DND-41 (cell line): ENCODE data around the gene CCN2.
"Not testable (repeated sequence)": the region's sequence is repeated elsewhere in the genome, so short reads cannot be mapped to it uniquely, and the experiment has no call there.

ENCODE experiments used
- CTCF ChIP-seq: IDR thresholded peaks from 2 replicates; pipeline ENCODE4 v1.5.1; 2012; ENCODE audit warnings: borderline replicate concordance, low read length, moderate library complexity, mild to moderate bottlenecking; ENCODE audit not compliant: poor library complexity, severe bottlenecking; ENCODE audit errors: extremely low read depth
- EZH2 ChIP-seq: IDR thresholded peaks from 3 replicates; pipeline ENCODE4 v1.6.1; 2012; ENCODE audit warnings: borderline replicate concordance, low read depth, mild to moderate bottlenecking, moderate library complexity, low read length, inconsistent platforms; ENCODE audit not compliant: severe bottlenecking

- TF ChIP-seq CTCF, EZH2: not testable (repeated sequence)
Observed at GRCh38 chr6:131901326-131901873, 49.8 kb downstream of the CCN2 start.
